Esophagus muscularis mucosa (tissue), 4 donors: Measurements from ENCODE around the gene NLRP7.

ENCODE experiments used
- EP300 ChIP-seq: sonication (generic); formaldehyde crosslinking; IDR thresholded peaks from one replicate; pipeline ENCODE4 v1.6.1; 2017; ENCODE audit warnings: antibody characterized with exemption
- POLR2AphosphoS5 ChIP-seq, 2 donors: sonication (generic); formaldehyde crosslinking; IDR thresholded peaks; one replicate each; pipeline ENCODE4 v1.6.1; 2017; ENCODE audit warnings: antibody characterized with exemption in 2 of 2
- TF ChIP-seq, protein P1 (sequence below), 3 experiments: fragments of 200-600 bp in 2 of 3; fragments of 450-650 bp in 1 of 3; sonication (generic) in 2 of 3; IDR thresholded peaks; one replicate each; pipeline ENCODE4 v1.5.1; 2017 to 2019; ENCODE audit warnings: antibody characterized with exemption in 3 of 3, mild to moderate bottlenecking in 2 of 3, moderate library complexity in 1 of 3

DNA sequence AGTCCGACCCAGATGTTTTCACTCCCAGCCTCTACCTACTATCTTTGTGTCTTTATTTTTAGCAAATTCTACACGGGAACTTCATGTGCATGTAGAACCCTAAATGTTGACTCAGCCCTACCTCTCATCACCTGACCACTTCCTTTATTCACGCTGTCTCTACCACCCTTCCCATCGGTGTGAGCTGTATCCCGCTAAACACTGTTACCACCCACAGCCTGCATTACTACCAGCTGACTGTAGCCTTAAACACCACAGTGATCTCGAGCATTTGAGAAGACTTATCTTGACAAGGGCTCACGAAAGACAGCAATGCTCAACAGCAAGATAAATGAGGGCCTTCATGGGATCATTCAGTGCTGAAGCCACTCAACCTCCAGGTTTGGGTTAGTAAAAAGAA is 26.2 kb downstream of the NLRP7 start:
- TF ChIP-seq EP300, result no peak
- no peak for TF ChIP-seq POLR2AphosphoS5 (IDR thresholded peaks at IDR 0.05)
- TF ChIP-seq, protein P1, sequence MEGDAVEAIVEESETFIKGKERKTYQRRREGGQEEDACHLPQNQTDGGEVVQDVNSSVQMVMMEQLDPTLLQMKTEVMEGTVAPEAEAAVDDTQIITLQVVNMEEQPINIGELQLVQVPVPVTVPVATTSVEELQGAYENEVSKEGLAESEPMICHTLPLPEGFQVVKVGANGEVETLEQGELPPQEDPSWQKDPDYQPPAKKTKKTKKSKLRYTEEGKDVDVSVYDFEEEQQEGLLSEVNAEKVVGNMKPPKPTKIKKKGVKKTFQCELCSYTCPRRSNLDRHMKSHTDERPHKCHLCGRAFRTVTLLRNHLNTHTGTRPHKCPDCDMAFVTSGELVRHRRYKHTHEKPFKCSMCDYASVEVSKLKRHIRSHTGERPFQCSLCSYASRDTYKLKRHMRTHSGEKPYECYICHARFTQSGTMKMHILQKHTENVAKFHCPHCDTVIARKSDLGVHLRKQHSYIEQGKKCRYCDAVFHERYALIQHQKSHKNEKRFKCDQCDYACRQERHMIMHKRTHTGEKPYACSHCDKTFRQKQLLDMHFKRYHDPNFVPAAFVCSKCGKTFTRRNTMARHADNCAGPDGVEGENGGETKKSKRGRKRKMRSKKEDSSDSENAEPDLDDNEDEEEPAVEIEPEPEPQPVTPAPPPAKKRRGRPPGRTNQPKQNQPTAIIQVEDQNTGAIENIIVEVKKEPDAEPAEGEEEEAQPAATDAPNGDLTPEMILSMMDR (IDR thresholded peaks at IDR 0.05), result no peak
